Pons (tissue), 1 donor: ENCODE measurements around the gene CCNI.

Experiments used
- DNase-seq: peaks from one replicate; pipeline ENCODE4 v3.0.0-alpha.2; 2016; ENCODE audit warnings: low spot score

Gene CCNI

DNA sequence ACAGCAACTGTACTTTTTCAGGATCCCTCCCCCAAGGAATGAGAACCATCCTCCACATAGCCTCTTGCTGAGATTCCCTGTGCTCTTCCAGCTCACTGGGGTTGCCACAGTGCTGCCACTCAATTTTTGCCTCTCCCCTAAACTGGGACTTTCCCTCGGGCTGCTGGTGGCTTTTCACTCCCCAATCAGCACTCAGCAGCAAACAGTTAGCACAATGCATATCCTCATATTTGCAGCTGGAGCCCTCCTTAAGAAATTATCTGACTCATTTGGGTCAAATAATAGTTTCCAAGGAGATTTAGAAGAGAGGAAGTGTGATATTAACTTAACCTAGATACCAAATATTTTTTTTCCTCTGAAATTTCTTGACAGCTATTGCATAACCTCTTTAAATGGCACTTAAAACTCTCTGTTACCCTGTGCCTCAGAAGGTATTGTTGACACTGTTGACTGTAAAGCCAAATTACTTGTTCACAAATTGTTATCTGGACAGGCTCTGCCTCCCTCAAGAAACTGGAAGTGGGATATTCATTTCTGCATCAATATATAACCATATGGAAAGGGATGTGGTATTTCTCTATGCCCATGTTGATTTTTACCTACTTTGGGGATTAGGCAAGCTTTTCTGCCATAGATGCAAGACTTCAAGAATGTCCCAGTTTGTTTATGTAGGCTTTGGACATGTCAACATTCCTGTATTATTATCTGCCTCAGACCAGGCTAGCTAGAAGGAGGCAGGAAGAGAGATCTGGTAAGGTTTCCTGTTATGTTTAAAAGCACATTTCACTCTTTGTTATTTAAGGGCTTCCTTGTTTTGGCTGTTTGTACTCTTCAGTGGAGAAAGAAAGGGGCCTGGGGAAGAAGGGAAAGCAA lies 68.2 kb downstream of the CCNI start:
- DNase-seq = no peak

DNA sequence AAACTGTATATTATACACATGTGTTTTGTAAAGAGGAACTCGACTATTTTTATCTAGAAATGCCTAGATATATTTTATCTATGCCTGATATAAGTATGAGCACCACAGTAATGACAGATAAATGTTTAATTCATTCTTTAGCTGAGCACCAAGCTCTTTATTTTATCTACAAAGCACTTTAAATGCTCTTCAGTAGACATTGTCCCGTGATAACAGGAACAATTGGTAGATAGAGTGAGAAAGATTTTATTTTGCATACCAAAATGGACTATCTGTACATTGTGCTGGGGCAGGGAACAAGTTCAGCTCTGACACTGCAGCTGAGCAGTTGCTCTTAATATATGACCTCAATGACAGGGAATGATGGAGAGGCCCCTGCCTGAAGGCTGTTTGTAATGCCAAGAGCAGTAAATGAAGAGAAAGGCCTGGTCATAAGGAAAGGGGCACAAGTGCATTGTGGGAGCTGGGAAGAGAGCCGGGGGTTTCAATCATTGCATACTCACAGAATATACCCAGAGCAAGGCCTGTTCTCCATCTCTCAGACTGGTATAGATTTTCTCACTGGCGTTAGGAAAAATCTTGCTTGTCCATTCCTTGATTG lies 68.9 kb downstream of the CCNI start:
- DNase-seq = no peak

DNA sequence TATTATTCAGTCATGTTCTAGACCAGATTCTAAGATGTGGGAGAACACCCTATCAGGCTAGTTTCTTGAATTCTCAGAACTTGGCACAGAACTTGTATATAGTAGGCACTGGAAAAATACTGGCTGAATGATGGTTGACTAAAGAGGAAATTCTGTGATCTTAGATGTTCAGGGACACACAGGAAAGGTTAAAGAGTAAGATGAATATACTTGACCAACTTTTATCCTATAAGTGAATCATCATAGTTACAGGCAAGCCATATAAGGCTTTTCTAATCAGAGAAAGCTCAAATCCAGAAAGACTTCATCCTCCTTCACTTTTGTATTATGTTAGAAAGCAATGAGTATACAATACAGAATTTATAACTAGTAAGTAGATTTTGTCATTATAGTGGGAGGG lies 72.4 kb downstream of the CCNI start:
- DNase-seq = no peak

DNA sequence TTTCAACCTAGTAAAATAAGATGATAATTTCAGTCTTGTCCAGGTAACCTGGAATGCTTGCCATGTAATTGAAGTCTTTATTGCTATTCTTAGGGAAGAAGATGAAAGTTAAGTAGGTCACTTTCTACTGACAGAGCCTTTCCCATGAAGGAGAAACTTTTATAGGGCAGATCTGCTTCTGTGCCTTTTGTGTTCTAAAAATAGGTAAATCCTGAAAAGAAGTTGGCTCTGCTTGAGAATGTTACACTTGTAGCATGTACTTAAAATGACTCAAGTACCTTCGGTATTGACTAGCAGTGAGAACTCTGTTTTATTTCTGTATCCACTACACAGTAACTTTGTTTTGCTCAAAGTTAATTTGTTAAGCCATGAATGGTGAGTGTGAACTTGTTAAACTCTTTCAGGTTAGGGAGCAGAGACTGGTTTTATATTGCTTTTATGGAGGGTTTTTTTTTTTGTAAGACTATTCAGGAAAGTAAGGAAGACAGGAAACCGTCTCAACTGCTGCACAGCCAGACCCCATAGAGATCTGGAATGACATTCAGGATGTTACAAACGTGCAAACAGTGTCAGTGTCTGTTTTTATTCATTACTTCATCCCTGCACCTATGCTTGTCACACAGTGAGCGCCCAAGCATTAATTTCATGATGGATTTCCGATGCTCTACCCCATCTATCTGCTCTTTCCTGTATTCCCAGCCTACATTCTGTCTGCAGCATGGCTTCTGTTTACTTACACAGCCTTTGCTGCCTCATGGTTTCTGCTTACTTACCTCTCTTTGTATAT lies 73.3 kb downstream of the CCNI start:
- no peak for DNase-seq

DNA sequence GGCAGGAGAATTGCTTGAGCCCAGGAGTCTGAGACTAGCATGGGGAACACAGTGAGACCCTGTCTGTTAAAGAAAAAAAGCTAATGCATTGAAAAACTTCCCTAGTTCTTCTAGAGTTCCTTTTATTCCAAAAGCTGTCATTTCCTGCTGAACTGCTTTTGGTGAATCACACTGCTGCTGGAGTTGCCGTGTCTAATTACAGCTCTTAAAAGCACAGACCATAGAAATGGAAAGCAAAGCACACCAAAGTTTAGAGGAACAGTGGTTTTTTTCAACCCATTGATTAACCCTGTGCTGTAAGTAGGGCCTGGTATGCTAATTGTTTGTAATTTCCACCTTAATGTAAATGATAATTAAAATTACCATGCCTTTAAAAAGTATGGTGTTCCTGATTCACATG lies 73.9 kb downstream of the CCNI start:
- no peak for DNase-seq

DNA sequence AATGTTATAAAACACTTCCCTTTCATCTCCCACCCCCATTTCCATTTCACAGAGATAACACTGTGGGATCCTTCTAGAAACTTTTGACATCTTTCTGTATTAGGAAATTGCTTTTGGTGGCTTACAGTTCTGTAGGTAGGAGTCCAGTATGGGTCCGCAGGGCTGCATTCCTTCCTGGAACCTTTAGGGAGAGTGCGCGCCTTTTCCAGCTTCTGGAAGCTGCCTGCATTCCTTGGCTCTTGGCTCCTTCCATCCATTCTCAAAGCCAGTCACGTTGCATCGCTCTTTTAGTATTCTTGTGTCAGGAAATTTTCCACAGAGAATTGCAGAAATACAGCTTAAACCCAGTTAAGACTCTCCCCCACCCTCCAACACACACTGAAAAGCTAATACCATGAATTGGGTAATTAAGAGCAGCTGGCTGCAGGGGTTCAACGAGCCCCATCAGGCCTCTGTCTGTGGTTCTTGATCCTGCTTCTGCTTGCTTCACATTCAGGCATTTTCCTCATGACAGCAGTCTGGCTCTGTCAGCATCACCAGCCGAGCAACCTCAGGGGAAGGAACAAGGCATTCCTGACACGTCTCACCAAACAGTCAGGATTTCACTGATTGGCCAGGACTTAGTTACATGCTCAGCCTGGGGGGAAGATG lies 77.4 kb downstream of the CCNI start:
- no peak for DNase-seq

DNA sequence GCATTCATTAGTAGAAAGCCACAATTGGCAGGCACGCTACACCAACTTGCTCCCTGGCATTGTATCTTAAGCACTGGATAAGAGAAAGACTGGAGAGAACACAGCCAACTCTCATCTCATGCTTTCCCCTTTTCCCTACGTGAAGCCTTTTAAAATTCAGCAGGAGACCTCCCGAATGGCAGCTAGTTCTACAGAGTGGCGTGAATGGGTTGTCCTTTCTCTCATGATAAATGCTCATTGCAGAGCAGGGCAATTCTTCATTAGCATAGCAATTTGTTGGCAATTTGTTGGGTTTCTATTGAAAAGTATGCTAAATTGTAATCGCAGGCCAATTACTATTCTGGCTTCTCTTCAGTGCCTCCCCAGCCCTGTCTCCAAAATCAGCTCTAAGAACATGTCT lies 78.3 kb downstream of the CCNI start:
- DNase-seq = peak; percentile 46
